GM19328 (cell line): ENCODE data around the gene GUCY1A2.
"Not testable (repeated sequence)": the region's sequence is repeated elsewhere in the genome, so short reads cannot be mapped to it uniquely, and the experiment has no call there.

Experiments
- ATAC-seq: cut with Tn5 transposase; IDR thresholded peaks from one replicate; pipeline ENCODE4 v1.9.1; 2021; ENCODE audit warnings: mild to moderate bottlenecking, moderate library complexity; ENCODE audit not compliant: unreplicated experiment

Gene GUCY1A2

GRCh38 chr11:106852779-106853178 lies 165.5 kb downstream of the GUCY1A2 start:
- ATAC-seq, result no peak

GRCh38 chr11:106848526-106848925 lies 169.8 kb downstream of the GUCY1A2 start:
- ATAC-seq, result no peak

GRCh38 chr11:106842134-106842533 lies 176.1 kb downstream of the GUCY1A2 start:
- no peak for ATAC-seq

GRCh38 chr11:106840947-106841346 lies 177.3 kb downstream of the GUCY1A2 start:
- ATAC-seq, result no peak

GRCh38 chr11:106840146-106840545 lies 178.1 kb downstream of the GUCY1A2 start:
- ATAC-seq, result no peak

- ATAC-seq, result no peak
Observed at GRCh38 chr11:106834567-106834966, 183.7 kb downstream of the GUCY1A2 start.

GRCh38 chr11:106828976-106829375 lies 189.3 kb downstream of the GUCY1A2 start:
- no peak for ATAC-seq

GRCh38 chr11:106828576-106828975 lies 189.7 kb downstream of the GUCY1A2 start:
- no peak for ATAC-seq

- no peak for ATAC-seq
Observed at GRCh38 chr11:106827687-106828086, 190.6 kb downstream of the GUCY1A2 start.

- ATAC-seq, result not testable (repeated sequence)
Observed at GRCh38 chr11:106826558-106826957, 191.7 kb downstream of the GUCY1A2 start.

- ATAC-seq, result no peak
Observed at GRCh38 chr11:106821826-106822225, 196.4 kb downstream of the GUCY1A2 start.

GRCh38 chr11:106821291-106821690 lies 197.0 kb downstream of the GUCY1A2 start:
- no peak for ATAC-seq

- no peak for ATAC-seq
Observed at GRCh38 chr11:106818443-106818842, 199.8 kb downstream of the GUCY1A2 start.

- no peak for ATAC-seq
Observed at GRCh38 chr11:106815209-106815608, 203.1 kb downstream of the GUCY1A2 start.

GRCh38 chr11:106813806-106814205 lies 204.5 kb downstream of the GUCY1A2 start:
- no peak for ATAC-seq

- ATAC-seq, result no peak
Observed at GRCh38 chr11:106794058-106794457, 224.2 kb downstream of the GUCY1A2 start.

- no peak for ATAC-seq
Observed at GRCh38 chr11:106789406-106789805, 228.9 kb downstream of the GUCY1A2 start.

GRCh38 chr11:106787454-106787853 lies 230.8 kb downstream of the GUCY1A2 start:
- ATAC-seq, result no peak

- ATAC-seq, result no peak
Observed at GRCh38 chr11:106785913-106786650, 232.2 kb downstream of the GUCY1A2 start.

- ATAC-seq, result not testable (repeated sequence)
Observed at GRCh38 chr11:106777302-106777701, 241.0 kb downstream of the GUCY1A2 start.

- ATAC-seq, result no peak
Observed at GRCh38 chr11:106770489-106771085, 247.7 kb downstream of the GUCY1A2 start.

- no peak for ATAC-seq
Observed at GRCh38 chr11:106765469-106766258, 252.6 kb downstream of the GUCY1A2 start.
